Esophagus muscularis mucosa (tissue), 3 donors: ENCODE measurements around the gene PAXIP1.

Experiments used
- CTCF ChIP-seq, 3 experiments: fragments of 200-600 bp in 2 of 3; fragments of 450-650 bp in 1 of 3; sonication (generic) in 2 of 3; IDR thresholded peaks; one replicate each; pipeline ENCODE4 v1.5.1; 2017 to 2019; ENCODE audit warnings: antibody characterized with exemption in 3 of 3, mild to moderate bottlenecking in 2 of 3, moderate library complexity in 1 of 3
- EP300 ChIP-seq: sonication (generic); formaldehyde crosslinking; IDR thresholded peaks from one replicate; pipeline ENCODE4 v1.6.1; 2017; ENCODE audit warnings: antibody characterized with exemption

DNA sequence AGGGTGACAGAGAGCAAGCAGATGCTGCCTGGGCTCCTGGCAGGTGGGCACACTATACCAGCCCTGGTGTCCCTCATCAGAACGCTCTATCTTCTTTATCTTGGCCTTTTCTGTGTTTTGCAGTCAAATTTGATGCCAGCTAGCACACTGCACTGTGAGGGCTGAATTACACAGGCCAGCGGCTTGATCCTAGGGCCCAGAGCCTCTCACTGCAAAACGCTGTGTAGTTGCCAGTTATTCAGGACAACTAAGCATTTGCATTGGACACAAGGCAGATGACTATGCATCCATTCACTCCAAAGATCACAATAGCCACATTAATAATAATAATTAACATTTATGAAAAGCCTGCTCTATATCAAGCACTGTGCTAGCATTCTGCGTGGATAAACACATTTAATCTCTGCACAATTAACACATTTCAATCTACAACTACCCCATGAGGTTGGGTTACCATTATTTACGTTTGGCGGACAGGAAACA is 100.3 kb downstream of the PAXIP1 start:
- no peak for TF ChIP-seq EP300
- no peak for TF ChIP-seq CTCF (IDR thresholded peaks at IDR 0.05)
